ENCODE data around the gene PTPRS.
"Not testable (repeated sequence)": the region's sequence is repeated elsewhere in the genome, so short reads cannot be mapped to it uniquely, and the experiment has no call there.

Gene PTPRS
- total RNA-seq, result 3.2 reads per million, percentile 12 among the genes with 10 or more reads in this experiment

GRCh38 chr19:5340637-5341447 is at the start of gene PTPRS:
TSS of gene PTPRS (minus strand) at chr19:5340812. CDS start at chr19:5286140, 54,672 bp downstream.
- DNase-seq, result peak; percentile 23

- DNase-seq, result no peak
These were observed 48.7 kb upstream of the PTPRS start for GRCh38 chr19:5389353-5389752.

- no peak for DNase-seq
These were observed 46.9 kb upstream of the PTPRS start for GRCh38 chr19:5387472-5387871.

GRCh38 chr19:5386841-5387240 is 46.2 kb upstream of the PTPRS start:
- no peak for DNase-seq

GRCh38 chr19:5381197-5381596 is 40.6 kb upstream of the PTPRS start:
- not testable (repeated sequence) for DNase-seq

- no peak for DNase-seq
These were observed 39.8 kb upstream of the PTPRS start for GRCh38 chr19:5380215-5380919.

- no peak for DNase-seq
These were observed 36.3 kb upstream of the PTPRS start for GRCh38 chr19:5376928-5377327.

- DNase-seq, result no peak
These were observed 32.1 kb upstream of the PTPRS start for GRCh38 chr19:5372572-5373200.

GRCh38 chr19:5369962-5370367 is 29.4 kb upstream of the PTPRS start:
- DNase-seq, result peak; percentile 14

- no peak for DNase-seq
These were observed 28.7 kb upstream of the PTPRS start for GRCh38 chr19:5369304-5369703.

GRCh38 chr19:5367530-5368133 is 27.0 kb upstream of the PTPRS start:
- no peak for DNase-seq

GRCh38 chr19:5365905-5366304 is 25.3 kb upstream of the PTPRS start:
- no peak for DNase-seq

- DNase-seq, result no peak
These were observed 24.1 kb upstream of the PTPRS start for GRCh38 chr19:5364674-5365073.

GRCh38 chr19:5361839-5362238 is 21.2 kb upstream of the PTPRS start:
- not testable (repeated sequence) for DNase-seq

- DNase-seq, result no peak
These were observed 20.8 kb upstream of the PTPRS start for GRCh38 chr19:5361407-5361806.

- no peak for DNase-seq
These were observed 19.6 kb upstream of the PTPRS start for GRCh38 chr19:5360003-5360780.

- DNase-seq, result no peak
These were observed 17.7 kb upstream of the PTPRS start for GRCh38 chr19:5358173-5358800.

- DNase-seq, result no peak
These were observed 17.0 kb upstream of the PTPRS start for GRCh38 chr19:5357584-5357983.

- DNase-seq, result no peak
These were observed 16.3 kb upstream of the PTPRS start for GRCh38 chr19:5356918-5357317.

GRCh38 chr19:5356428-5356827 is 15.8 kb upstream of the PTPRS start:
- no peak for DNase-seq

GRCh38 chr19:5355693-5356092 is 15.1 kb upstream of the PTPRS start:
- DNase-seq, result no peak

- DNase-seq, result no peak
These were observed 14.5 kb upstream of the PTPRS start for GRCh38 chr19:5355076-5355475.
